HG03378 (cell line): ENCODE results near the gene IL22RA1.

Experiments
- ATAC-seq: cut with Tn5 transposase; IDR thresholded peaks from one replicate; pipeline ENCODE4 v1.9.1; 2021; ENCODE audit warnings: mild to moderate bottlenecking, moderate library complexity; ENCODE audit not compliant: unreplicated experiment

IL22RA1 gene

DNA sequence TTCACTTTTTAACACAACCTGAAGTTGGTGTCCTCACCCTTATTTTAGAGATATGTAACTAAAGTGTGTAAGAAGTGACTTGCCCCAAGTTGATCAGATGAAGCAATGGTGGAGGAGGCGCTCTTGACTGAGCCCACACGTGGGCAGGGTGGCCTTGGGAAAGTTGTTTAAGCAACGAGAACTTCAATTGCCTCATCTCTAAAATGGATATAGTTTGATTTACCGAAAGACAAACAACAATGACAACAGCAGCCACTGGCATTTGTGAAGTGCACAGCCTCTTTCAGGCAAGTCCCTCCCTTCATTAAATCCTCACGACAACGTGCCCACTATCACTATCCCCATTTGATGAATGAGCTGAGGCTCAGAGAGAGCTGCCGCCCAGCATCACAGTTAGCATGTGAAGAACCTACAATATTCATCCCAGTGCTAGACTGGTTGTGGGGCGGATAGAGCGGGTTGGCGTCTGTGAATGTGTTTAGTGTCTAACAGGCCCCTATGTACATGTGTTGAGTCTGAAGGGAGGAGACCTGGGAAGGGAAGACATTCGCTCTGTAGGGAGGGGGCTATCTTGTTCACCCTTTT is 3.0 kb downstream of the IL22RA1 start:
- no peak for ATAC-seq

DNA sequence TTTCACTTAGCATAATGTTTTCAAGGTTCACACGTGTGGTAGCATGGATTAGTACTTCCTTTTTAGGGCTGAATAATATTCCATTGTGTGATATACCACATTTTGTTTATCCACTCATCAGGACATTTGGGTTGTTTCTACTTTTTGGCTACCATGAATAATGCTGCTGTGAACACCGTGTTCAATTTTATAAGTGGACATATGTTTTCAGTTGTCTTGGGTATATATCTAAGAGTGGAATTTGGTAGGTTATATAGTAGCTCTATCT is 3.8 kb downstream of the IL22RA1 start:
- no peak for ATAC-seq

DNA sequence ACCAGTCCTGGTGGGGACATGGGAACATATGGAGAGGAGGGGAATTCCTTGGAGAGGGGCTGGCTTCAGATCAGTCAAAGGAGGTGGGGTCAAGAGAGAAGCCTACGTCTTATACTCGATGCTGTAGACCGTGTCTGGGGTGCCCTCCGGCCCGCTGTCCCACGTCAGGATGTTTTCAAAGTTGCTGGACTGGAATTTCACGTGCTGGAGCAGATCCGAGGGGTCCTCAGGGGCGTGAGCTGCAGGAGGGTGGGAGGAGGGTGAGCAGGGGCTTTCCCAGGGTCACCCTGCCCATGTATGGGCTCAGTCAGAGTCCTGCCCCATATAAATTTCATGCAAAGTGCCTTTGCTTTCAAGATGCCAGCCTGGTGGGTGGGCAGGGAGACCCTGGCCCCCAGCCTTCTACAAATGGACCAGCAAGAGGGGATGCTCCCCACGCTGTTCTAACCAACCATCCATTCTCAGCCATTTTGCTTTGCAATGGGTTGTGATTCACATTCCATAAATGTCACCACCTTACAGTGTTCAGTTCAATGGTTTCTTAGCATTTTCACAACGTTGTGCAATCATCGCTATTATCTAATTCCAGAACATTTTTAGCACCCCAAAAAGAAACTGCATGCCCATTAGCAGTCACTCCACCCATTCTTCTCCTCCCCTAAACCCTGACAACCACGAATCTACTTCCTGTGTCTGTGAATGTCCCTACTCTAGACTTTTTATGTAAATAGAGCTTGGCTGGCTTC is 4.3 kb downstream of the IL22RA1 start:
- ATAC-seq = no peak

DNA sequence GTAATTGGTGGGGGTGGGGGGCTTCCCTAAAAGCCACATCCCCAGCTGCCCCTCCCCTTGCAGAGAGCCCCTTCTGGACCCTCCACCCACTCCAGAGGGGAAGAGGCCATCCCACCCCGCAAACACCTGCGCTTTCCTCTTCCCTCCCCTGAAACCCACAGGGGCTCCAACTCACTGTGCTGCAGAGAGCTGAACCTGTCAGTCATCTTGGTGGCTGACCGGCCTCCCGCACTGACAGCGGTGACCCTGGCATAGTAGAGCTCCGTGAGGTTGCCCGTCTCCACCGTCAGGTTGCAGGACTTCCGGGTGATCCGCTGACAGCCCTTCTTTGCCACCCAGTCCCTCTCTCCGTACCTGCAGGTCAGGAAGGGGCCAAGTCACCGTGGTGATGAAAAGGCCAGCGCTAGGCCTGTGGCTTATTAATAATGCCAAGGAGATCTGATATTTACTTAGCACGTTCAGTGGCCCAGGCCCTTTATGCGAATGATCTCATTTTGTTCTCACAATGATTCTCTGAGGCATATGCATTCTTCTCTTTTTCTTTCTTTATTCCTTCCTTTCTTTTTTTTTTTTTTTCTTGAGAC is 5.9 kb downstream of the IL22RA1 start:
- ATAC-seq = no peak

DNA sequence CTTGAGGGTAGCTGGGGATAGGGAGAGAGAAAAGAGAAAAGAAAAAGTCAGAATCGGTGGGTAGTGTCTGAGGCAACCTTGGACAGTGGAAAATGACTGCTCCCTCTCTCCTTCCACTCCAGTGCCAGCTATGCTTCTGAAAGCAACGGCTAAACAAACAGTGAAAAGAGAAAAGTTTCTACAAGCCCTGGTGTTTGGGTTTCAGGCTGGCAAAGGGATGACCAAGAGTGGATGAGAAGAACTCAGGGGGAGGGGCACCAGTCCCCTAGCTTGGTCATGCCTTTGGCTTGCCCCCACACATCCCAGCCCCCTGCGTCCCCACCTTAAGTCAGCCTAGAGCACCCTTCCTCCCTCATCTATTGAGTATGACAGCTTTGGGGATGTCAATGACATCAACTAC is 8.6 kb downstream of the IL22RA1 start:
- no peak for ATAC-seq

DNA sequence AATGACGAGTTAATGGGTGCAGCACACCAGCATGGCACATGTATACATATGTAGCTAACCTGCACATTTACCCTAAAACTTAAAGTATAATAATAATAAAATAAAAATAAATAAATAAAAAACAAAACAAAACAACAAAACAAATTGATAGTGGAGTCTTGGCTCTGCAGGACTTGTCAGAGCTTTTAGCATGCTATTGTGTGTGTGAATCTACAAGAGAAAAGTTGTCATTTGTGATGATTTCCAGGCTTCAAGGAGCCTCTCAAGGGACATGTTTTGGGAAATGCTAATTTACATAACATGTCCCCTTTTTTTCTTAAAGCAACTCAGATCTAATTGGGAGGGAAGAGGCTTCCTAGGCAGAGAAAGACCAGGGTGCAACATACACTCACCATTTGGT is 9.1 kb downstream of the IL22RA1 start:
- no peak for ATAC-seq

DNA sequence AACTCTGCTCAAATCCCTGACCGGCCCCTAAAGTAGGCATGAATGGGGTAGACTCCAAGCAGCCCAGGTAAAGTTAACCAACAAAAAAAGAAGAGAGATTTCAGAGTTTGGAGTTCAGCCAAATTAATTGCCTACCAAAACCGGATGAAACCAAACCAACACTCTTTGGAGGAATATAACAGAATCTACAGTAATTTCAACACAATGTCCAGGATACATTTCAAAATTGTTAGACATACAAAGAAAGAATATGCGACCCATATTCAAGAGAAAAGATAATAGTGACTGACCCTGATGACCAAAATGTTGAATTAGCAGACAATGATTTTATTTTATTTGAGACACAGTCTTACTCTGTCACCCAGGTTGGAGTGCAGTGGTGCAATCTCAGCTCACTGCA is 12.6 kb downstream of the IL22RA1 start:
- no peak for ATAC-seq

DNA sequence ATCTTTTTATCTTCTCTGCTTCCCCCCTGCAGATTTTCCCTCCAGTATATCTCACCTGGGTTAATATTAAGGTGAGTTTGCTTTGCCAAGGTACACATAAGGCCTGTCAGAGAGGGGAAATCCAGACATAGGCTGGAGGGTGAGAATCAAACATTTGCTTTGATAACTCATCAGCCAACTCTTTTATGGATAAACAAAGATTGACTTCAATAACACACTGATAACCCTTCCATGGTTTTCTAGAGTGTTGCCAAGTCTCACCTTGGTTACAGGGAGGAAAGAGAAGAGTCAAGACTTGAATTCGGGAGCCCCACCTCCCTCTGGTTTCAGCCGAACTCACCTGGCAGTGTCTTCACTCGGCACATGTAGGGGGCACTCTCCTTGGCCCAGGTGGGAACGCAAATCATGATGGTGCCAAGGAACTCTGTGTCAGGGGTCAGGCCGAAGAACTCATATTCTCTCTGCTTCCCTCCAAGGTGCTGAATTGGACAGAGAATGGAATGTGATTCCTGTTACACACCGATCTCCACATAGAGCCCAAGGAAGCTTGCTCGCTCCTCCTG is 15.1 kb downstream of the IL22RA1 start:
- ATAC-seq = no peak

DNA sequence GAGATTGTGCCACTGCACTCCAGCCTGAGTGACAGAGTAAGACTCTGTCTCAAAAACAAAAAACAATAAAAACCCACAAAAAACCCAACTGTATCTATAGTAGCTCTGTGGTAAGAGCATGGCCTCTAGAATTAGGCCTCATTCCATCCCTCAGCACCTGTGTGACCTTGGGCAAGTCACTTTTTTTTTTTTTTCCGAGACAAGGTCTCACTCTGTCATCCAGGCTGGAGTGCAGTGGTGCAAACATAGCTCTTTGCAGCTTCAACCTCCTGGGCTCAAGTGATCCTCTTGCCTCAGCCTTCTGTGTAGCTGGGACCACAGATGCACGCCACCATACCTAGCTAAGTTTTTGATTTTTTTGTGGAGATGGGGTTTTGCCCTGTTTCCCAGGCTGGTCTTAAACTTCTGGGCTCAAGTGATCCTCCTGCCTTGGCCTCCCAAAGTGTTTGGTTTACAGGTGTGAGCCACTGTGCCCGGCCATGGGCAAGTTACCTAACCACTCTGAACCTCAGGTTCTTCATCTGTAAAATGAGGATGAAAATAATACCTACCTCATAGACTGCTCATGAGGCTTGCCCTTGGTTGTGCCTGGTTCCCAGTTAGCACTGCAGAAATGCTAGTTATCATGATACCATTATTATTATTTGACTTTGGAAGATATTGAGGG is 15.7 kb downstream of the IL22RA1 start:
- no peak for ATAC-seq

DNA sequence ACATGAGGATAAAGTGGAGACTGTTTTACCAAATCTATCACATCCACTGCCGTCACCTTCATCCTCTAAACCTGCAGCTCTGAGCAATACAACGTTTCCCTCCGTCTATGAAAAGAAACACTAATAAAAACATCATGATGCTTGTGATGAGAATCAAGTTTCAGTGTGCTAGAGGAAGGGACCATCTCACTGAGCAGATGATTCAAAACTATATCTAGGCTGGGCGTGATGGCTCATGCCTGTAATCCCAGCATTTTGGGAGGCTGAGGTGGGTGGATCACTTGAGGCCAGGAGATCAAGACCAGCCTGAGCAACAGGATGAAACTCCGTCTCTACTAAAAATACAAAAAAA is 16.3 kb downstream of the IL22RA1 start:
- no peak for ATAC-seq

DNA sequence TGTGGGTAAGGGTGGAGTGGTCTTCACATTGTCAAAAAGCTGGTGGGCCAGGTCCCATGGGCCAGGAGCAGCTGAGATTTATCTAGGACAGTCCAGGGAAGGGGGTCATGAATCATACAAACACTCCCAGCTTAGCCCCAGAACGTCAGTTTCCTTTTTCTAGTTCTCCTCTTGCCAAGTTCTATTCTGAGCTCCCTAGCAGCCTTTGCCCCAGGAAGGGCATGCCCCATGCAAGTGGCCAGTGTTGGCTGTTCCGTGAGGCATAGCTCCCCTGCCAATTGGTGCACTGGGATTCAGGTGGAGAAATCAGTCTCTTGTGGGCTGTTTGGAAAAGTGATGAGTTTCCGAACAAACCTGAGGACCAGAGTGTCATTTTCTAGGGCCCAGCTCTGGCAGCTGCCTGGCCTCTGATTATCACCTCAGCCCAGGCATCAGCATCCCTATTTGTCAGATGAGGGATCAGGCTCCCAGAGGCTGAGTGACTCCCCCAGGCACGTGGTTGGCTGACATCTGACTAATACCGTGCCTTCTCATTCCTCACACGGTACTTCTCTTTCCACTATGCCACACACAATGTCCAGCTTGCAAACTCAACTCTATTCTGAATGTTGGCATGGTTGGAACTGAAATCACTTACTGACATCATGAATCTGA is 16.8 kb downstream of the IL22RA1 start:
- no peak for ATAC-seq

DNA sequence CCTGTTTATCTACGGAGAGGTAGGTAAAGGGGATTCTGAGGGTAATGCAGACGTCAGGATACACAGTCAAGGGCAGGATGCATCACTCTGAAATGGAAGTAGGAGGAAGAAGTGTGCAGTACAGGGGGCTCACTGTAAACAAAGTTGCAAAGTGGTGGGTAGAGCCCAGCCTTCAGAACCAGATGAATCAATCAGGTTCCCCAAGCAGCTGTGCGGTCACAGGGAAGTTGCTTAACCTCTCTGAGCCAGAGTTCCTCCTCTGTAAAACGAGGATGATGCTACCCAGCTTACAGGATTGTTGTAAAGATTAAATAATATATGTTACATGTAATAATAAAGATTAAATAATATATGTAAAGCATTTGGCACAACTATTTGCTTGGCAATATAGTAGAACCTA is 17.5 kb downstream of the IL22RA1 start:
- ATAC-seq = no peak

DNA sequence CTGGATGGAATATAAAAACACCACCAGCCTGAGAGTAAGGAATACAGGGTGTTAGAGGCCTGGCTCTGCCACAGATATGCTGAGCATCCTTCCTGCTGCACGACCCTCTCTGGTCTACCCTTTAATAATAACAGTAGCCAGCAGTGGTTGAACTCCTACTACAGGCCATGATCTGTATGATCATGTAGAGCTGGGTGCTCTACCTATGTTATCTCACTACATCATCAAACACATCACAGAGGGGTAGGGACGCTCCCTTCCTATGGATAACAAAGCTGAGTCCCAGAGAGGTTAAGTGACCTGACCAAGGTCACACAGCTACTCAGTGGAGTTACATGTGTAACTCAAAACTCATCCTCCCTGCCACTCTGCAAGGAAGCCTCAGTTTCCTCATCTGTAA is 18.0 kb downstream of the IL22RA1 start:
- no peak for ATAC-seq

DNA sequence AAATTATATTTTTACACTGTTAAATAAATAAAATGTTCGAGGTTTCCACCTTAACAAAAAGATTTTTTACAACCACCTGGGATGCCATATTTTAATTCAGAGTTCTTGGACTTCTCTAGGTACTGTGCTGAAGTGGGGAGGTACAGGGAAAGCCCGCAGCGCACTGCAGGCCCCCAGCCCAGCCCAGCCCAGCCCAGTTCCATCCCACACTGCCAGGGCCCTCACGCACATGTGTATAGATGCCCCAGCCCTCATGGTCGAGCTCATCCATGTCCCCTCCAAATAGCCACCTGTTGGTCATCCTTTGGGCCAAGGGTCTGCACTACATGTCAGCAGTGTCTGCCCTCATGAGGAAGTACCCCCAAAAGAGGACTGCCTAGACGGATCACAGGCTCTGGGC is 19.3 kb downstream of the IL22RA1 start:
- ATAC-seq = no peak

DNA sequence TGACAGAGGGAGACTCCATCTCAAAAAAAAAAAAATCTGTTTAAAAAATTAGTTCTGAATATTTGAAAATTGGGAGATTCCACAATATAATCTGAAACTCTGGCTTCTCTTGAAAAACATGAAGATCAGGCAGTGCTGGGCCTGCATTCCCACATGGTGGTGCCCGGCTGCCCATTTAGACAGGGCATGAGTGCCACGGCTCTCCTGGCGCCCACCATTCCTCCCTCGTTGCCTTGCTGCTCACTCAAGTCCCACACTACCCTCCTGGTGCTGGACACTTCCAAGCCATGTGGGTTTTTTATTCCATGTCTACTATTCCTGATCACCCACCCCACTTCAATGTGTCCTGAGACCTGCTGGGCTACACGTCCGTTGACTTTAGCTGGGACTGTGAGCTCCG is 20.2 kb downstream of the IL22RA1 start:
- no peak for ATAC-seq

DNA sequence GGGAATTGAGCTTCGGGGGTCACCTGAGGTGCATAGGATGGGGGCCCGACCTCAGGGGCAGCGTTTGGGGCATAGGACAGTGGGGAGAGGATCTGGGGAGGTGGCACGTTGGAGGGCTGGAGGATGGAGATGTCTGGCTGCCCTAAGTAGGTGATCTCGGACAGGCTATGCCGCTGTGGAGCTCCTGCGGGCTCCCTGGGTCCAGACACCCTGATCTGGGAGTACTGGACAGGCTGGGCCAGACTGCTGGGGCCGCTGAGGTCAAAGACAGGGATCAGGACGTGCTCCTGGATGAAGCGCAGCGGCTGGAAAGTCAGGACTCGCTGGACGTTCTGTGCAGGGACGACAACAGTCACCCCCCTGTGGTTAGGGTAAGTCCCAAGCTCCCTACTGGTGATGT is 21.5 kb downstream of the IL22RA1 start:
- no peak for ATAC-seq

DNA sequence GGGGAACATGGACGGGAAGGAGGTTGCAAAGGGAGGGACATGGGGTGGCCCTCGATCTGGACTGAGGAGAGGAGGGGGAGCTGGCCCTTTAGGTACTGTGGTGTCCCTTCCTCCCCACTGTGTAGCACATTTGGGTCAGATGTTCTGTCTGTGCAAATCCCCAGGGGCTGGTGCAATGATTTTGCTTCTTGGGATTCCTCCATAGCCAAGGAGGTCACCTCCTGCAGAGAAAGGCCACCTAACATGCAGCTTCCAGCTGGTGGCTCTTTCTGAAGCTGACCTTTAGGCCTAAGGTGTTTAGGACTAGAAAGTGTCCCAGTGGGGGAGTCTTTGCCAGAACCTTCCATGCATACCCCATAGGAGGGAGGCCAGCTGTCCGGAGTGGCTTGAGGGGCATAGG is 22.0 kb downstream of the IL22RA1 start:
- ATAC-seq = no peak

DNA sequence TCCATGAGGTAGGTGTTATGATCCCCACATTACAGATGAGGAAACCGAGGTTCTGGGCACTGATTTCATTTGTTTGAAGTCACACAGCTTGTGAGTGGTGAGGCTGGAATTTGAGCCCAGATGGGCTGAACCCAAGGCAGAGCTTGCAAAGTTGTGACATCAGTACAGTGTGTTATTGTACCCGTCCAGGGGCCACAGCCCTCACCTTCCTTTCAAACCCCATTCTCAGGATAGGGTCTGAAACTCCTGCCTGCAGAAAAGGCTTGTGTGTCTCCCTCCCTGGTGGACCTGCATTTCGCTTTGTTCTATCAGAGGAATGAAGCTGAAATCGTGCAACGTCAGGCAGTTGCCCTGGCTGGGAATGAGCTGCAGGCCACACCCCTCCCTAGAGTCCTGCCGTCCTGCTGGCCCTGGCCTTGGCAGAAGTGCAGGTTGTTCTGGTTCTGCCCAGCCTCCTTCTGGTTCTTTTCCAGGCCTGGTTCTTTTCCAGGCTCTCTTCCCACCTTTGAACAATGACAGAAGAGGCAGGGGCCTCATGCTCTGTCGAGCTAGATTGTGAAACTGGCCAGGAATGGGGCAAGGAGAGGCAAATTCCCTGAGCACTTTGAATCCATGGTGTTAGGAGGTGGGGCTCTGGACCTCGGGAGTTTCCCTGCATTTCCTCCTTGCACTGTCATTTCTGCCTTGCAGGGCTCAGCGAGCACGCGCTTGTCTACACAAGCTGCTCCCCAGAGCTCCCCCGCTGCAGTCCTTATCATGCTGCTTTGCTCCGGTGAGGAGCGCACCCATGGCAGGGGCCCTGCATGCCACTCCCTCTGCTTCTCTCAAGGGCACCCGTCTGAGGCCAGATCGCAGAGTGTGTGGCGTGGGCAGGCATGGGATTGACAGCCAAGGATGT is 22.8 kb downstream of the IL22RA1 start:
- no peak for ATAC-seq

DNA sequence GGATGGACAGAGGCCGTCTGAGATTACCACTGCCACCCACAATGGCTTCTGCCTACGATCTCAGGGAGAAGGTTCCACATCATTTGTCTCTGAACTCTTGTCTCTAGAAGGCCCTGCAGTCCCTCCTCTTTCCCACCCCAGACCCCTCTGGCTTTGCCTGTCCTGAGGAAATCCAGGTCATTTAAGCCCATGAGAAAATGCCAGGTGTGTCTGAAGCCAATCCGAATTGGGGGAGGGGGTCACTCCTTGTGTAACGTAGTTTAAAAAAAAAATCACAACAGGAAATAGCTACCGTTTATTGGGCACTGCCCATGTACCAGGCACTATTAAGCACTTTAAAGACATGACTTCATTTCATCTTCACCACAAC is 23.5 kb downstream of the IL22RA1 start:
- no peak for ATAC-seq

DNA sequence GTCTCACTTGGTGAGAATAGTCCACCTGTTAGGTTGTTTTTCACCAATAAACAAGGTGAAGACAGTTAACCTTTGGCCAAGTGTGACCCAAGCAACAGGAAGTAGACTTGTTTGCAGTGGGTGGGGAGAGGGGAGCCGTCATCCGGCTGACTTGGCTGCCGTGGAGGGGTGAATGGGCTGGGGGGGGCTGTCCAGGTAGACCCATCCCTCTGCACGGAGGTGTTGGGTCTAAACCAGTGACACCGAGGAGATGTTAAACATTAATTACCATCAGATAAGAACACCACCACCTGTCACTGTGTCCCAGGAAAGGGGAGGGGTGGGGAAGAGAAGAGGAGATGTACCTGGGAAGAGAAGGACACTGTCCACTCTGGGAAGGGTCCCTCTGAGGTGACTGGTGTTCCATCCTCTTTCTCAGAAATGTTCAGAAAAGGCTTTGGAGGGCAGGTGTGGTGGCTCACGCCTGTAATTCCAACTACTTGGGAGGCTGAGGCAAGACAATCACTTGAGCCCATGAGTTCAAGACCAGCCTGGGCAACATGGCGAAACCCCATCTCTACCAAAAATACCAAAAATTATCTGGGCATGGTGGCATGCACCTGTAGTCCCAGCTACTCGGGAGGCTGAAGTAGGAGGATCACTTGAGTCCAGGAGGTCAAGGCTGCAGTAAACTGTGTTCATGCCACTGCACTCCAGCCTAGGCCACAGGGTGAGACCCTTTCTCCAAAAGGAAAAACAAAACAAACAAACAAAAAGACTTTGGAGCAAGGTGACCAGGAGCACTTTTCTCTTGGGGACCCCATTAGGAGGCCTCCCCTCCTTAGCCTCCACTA is 24.3 kb downstream of the IL22RA1 start:
- ATAC-seq = no peak
